Esophagus muscularis mucosa (tissue), 4 donors: Measurements from ENCODE around the gene CHST14. TPM values are rescaled to one million over a fixed set of nuclear protein-coding genes. Genes with fewer than 3 reads are reported as not detected.

Experiments
- DNase-seq: peaks from one replicate; pipeline ENCODE4 v3.0.0-alpha.2; 2017; ENCODE audit errors: extremely low spot score
- H3K27ac ChIP-seq, 4 donors: fragments of 200-600 bp; sonication (generic); replicated peaks in 1 of 4; 1 replicate in 3 of 4; 2 replicates in 1 of 4; pipeline ENCODE4 v1.5.1; 2016 to 2019; ENCODE audit warnings: mild to moderate bottlenecking in 1 of 4
- H3K27me3 ChIP-seq, 4 donors: fragments of 200-600 bp; sonication (generic); one replicate each; pipeline versions ENCODE4 v1.5.1 to v1.6.0; 2016 to 2019
- H3K36me3 ChIP-seq, 4 donors: fragments of 200-600 bp; sonication (generic); one replicate each; pipeline ENCODE4 v1.5.1; 2016 to 2019
- H3K4me1 ChIP-seq, 4 donors: fragments of 200-600 bp; sonication (generic); one replicate each; pipeline ENCODE4 v1.5.1; 2016 to 2019
- H3K4me3 ChIP-seq, 4 donors: fragments of 200-600 bp; sonication (generic); 1 replicate in 2 of 4; 2 replicates in 2 of 4; pipeline ENCODE4 v1.5.1; 2016 to 2019; ENCODE audit warnings: mild to moderate bottlenecking in 4 of 4, moderate library complexity in 1 of 4
- H3K9me3 ChIP-seq, 4 donors: fragments of 200-600 bp; sonication (generic); 1 replicate in 3 of 4; 2 replicates in 1 of 4; pipeline ENCODE4 v1.5.1; 2016 to 2019
- CTCF ChIP-seq, 3 experiments: fragments of 200-600 bp in 2 of 3; fragments of 450-650 bp in 1 of 3; sonication (generic) in 2 of 3; IDR thresholded peaks; one replicate each; pipeline ENCODE4 v1.5.1; 2017 to 2019; ENCODE audit warnings: antibody characterized with exemption in 3 of 3, mild to moderate bottlenecking in 2 of 3, moderate library complexity in 1 of 3
- EP300 ChIP-seq: sonication (generic); formaldehyde crosslinking; IDR thresholded peaks from one replicate; pipeline ENCODE4 v1.6.1; 2017; ENCODE audit warnings: antibody characterized with exemption
- POLR2A ChIP-seq: fragments of 450-650 bp; IDR thresholded peaks from one replicate; pipeline ENCODE4 v1.6.1; 2017; ENCODE audit warnings: antibody characterized with exemption, moderate library complexity, mild to moderate bottlenecking, low read depth
- POLR2AphosphoS5 ChIP-seq, 2 donors: sonication (generic); formaldehyde crosslinking; IDR thresholded peaks; one replicate each; pipeline ENCODE4 v1.6.1; 2017; ENCODE audit warnings: antibody characterized with exemption in 2 of 2
- WGBS: methylation state at CpG from one replicate; pipeline ENCODE4 v1.1.5; 2018; 5-methylcytosine and 5-hydroxymethylcytosine counted together
- intact Hi-C: fragments of 100-400 bp; cut with DNase I; formaldehyde crosslinking; loops from one replicate; pipeline ENCODE4 v1.15.1; 2023
- total RNA-seq, 4 donors: library from RNA; depleted of rRNA; stranded (reverse); fragments of >200 nt; gene quantifications; one replicate each; pipeline versions ENCODE4 v1.1.0 to v1.2.1, GENCODE V29; 2016

CHST14 gene
- total RNA-seq, 4 donors from 2014 or later: 7.9 to 16.6 (median 12.5) TPM

DNA sequence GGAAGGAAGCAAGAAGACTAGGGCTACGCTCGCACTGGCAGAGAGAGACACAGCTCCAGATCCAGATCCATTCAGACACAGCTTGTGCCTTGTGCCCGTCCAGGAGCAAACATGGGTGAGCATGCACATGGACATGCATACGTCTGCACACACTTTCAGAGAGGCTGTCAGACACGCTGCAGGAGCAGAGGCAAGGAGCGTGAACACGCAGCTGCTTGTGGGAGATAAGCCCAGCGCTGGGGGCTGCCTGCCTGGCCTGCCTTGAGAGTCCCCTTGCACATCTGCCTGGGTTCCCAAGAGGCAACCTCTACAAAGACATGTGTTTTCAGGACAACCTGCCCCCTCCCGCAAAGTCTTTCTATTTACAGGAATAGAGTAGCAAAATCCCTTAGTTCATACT lies 43.6 kb upstream of the CHST14 start:
- H3K4me3 ChIP-seq: no peak overlapping the region
- no peak for TF ChIP-seq EP300
- no peak for TF ChIP-seq CTCF (IDR thresholded peaks at IDR 0.05)
- no peak for TF ChIP-seq POLR2A
- no peak for TF ChIP-seq POLR2AphosphoS5 (IDR thresholded peaks at IDR 0.05)
- 97% methylated on average over 9 of the region's 9 CpGs for WGBS
- H3K9me3 ChIP-seq: no peaks in the 10 kb centered on the region
- peaks cover 0 to 11% (median 0%) of the 10 kb centered on the region in 4 donors for H3K36me3 ChIP-seq
- H3K4me1 ChIP-seq: peaks cover 0 to under 1% (median 0%) of the 10 kb centered on the region in 4 donors
- no peaks in the 10 kb centered on the region for H3K27me3 ChIP-seq
- intact Hi-C loops: loop anchor here (10.0 kb wide), 1 partner anchor 202 kb away; no protein-coding TSS in a partner anchor
- no peak overlapping the region for H3K27ac ChIP-seq
- no peak for DNase-seq

DNA sequence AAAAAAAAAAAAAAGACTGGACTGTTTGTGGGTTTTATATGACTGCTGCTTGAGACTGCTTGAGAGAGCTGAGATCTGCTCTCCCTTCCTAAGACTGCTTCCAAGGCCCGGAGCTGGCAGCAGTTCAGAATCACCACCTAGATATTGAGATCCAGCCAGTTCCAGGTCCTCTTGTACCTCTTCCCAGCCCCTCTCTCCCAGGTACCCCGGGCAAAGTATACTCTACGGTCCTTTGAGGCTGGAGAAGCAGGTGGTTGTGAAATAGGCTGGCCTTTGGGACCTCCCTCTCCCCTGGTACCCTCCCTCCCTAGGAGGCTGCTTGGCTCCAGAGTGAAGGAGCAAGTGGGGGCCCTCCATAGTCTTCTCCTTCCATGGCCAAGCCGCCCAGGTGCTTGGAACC lies 42.6 kb upstream of the CHST14 start:
- intact Hi-C loops: loop anchor here (10.0 kb wide), 1 partner anchor 203 kb away; no protein-coding TSS in a partner anchor
- Histone ChIP-seq H3K27me3 (no peaks in the 10 kb centered on the region), H3K36me3 (peaks cover 0 to 11% (median 0%) of the 10 kb centered on the region in 4 donors), H3K4me3 (no peak overlapping the region), H3K4me1 (no peaks in the 10 kb centered on the region), H3K9me3 (no peaks in the 10 kb centered on the region), H3K27ac (no peak overlapping the region)
- TF ChIP-seq CTCF (IDR thresholded peaks at IDR 0.05) (no peak), POLR2A (no peak), POLR2AphosphoS5 (IDR thresholded peaks at IDR 0.05) (no peak), EP300 (no peak)
- WGBS: 93% methylated on average over 4 of the region's 4 CpGs
- DNase-seq: no peak

DNA sequence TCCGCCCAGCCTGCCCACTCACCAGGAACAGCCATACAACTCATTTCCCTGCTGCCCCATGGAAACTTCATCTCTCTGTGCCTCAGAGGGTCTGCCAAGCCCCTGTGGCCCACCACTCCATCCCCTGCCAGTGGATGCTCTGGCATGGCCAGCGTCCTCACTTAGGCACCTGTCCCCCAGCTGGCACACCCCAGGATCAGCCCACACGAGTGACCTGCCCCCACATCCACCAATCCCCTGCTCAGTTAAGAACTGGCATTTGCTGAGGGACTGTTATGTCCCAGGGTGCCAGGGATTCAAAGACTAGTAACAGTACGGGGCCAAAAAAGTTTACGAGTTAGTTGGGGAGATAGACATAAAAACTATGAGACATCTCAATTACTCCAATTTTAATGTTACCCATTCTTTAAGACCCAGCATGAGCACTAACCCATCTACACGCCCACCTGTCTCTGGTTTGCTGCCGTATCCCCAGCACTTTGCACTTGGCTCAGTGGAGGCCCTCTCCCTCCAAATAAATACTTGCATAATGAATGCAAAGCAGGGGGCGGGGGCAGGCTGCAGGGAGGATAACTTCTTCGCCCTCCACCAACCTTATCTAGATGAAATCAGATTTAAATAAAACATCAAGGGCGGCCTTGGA lies 41.6 kb upstream of the CHST14 start:
- intact Hi-C loops: loop anchor here (10.0 kb wide), 1 partner anchor 204 kb away; no protein-coding TSS in a partner anchor
- TF ChIP-seq CTCF (IDR thresholded peaks at IDR 0.05): no peak
- no peak for TF ChIP-seq POLR2A
- TF ChIP-seq POLR2AphosphoS5 (IDR thresholded peaks at IDR 0.05): no peak
- no peak for TF ChIP-seq EP300

DNA sequence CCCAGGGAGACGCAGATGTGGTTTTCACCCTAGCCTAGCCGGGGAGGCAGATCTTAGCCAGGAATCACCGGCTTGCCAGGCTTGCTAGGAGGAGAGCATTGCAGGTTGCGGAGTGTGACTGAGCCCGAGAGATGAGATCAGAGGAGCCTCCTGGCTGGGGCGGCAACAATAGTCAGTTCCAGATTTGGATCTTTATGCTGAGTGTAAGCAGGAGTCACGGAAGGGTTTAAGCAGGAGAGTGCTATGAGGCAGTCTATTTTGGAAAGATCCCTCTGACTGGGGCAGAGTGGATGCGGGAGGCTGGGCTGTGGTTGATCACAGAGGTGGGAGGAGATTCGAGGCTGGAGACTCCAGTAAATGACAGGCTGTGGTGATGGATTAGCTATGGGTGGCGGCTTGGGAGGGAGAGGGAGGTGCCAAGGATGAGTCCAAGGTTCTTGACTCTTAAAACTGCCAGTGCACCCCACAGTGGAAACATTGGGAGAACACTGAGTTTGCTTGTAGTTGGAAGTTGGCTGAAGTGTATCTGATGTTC lies 40.4 kb upstream of the CHST14 start:
- peaks cover 0 to 8% (median 0%) of the 10 kb centered on the region in 4 donors for H3K36me3 ChIP-seq
- intact Hi-C loops: no loop called here
- TF ChIP-seq CTCF (IDR thresholded peaks at IDR 0.05) (no peak), POLR2AphosphoS5 (IDR thresholded peaks at IDR 0.05) (no peak), EP300 (no peak), POLR2A (no peak)

More for the DNA sequence above, 41.6 kb upstream of the CHST14 start:
- DNase-seq: no peak
- Histone ChIP-seq H3K27ac (no peak overlapping the region), H3K36me3 (peaks cover 0 to 11% (median 0%) of the 10 kb centered on the region in 4 donors), H3K4me3 (no peak overlapping the region), H3K9me3 (no peaks in the 10 kb centered on the region), H3K27me3 (no peaks in the 10 kb centered on the region), H3K4me1 (no peaks in the 10 kb centered on the region)
- whole genome bisulfite sequencing: 83% methylated on average over 10 of the region's 10 CpGs

More for the DNA sequence above, 40.4 kb upstream of the CHST14 start:
- Histone ChIP-seq H3K27me3 (no peaks in the 10 kb centered on the region), H3K4me3 (no peak overlapping the region), H3K27ac (no peak overlapping the region), H3K4me1 (peaks cover 0 to under 1% (median under 1%) of the 10 kb centered on the region in 4 donors), H3K9me3 (no peaks in the 10 kb centered on the region)
- WGBS: 46% methylated on average over 10 of the region's 10 CpGs
- DNase-seq: no peak
